HT-29 (cell line): ENCODE data around the gene CBARP. TPM values are rescaled to one million over a fixed set of nuclear protein-coding genes. Genes with fewer than 3 reads are reported as not detected.

Source experiments
- DNase-seq: peaks from one replicate; pipeline ENCODE4 v3.0.0-alpha.2; 2015; ENCODE audit warnings: low spot score
- total RNA-seq: library from RNA; depleted of rRNA; stranded (reverse); fragments of >200 nt; shearing (Covaris generic); gene quantifications from 2 replicates; pipeline ENCODE4 v1.2.3, GENCODE V29; 2014; rRNA removed

CBARP gene
- total RNA-seq = 2.4 and 3.9 TPM in 2 replicates

DNA sequence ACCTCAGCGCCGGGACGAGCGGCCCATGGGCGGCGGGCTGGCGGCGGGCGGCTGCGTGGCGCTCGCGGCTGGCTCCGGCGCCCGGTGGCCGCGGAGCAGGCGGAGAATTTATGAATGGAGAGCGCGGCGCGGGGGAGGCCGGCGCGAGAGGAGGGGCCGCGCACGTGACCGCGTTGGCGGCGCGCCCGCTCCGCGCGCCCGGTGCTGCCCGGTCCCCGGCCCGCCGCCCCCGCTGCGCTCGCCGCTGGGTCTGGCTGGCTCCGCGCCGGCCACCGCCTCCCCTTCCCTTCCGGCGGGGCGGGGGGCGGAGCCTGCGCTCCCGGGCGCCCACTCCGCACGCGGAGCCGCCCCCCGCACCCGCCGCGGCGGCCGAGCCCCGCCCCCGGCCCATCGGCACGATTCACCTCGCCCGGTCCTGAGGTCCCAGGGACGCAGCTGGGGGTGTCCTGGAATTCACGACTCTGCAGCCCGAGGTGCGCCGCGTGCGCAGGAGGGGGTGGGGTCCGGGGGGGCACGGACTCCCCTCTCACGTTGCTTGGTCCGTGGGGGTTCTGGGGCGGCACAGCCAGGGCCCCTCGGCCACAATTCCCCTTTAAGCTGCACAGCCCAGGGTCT lies at the start of gene CBARP:
TSS of gene CBARP (minus strand) at position 252 of the 615 bp plus-strand sequence. CDS start 1,905 bp downstream, outside the sequence.
- peak; percentile 4 for DNase-seq

GRCh38 chr19:1286487-1287353 lies 48.9 kb upstream of the CBARP start:
- no peak for DNase-seq

GRCh38 chr19:1285737-1286360 lies 48.0 kb upstream of the CBARP start, which contains the start of gene EFNA2:
TSS of gene EFNA2 (plus strand) at chr19:1285873. CDS start at chr19:1286169, 296 bp downstream.
- no peak for DNase-seq

DNA sequence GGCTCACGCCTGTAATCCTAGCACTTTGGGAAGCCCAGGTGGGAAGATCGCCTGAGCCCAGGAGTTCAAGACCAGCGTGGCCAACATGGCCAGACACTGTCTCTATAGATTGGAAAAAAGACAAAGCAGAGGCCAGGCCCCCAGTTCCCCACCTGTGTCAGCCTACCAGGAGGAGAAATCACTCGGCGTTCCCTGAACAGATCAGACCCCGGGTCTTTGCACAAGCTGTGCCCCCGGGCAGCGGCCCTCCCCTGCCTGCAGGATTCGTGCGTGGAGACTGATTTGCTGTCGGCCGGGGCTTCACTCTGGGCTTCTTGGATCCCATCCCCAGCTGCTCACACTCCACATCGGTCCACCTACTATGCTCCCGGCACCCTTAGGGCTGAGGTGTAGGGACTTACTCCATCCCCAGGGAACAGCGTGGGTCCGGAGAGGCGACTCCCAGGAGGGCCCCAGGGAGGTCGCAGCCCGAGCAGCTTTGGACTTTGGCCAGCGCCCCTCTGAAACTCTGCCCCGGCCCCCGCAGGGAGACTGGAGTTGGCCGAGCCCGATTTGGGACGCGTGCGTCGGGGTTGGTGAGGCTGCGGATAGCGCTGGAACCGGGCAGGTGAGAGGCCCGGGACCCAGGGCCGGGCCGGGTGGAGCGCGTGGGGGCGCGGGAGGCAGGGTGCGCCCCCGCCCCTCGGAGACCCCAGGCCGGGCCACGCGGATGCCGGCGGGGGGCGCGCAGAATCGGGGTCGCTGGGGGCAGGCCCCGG lies 47.4 kb upstream of the CBARP start:
- DNase-seq = no peak

DNA sequence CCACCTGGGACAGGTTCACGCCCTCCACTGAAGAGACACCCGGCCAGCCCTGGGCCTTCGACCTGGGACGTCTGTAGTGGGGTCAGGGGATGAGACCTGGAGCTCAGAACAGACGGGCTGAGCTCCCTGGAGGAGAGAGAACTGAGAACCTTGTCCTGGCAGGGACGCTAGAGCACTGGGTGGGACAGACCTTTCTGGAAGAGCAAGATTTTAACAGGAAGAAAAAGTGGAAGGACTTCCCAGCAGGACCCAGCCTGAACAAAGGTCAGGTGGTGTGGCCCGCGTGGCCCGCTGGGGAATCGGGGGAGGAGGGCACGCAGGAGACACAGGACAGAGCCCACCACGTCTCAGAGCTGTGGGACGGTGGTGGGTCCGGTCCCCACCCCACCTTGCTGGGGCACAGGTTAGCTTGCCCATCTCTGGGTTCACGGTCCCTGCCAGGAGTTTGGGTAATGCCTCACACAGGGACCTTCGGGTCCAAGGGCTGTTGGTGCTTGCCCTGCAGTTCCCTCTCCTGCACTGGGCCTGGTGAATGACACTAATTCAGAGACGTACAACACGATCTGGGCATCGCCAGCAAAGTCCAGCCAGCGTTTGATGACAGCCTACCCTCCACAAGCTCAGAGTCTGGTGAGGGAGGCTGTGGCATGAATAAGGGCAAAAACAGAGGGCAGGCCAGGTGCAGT lies 46.6 kb upstream of the CBARP start:
- peak; percentile 81 for DNase-seq

DNA sequence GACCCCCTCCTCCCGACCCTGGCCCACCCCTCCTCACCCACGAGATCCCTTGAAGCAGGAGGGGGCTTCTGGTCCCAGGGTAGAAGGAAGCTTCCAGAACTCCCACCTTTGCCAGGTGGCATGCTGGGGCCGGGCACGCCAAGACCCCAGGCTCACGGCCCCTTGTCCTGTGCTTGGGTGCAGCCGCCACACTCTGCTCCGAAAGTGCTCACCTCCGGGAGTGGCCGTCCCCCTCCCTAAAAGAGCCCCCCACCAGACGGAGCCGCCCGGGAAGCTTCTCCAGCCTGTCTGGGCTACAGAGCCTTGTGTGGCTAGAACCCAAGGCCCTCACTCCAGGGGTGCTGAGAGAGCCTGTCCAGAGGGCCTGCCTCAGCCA lies 46.1 kb upstream of the CBARP start:
- no peak for DNase-seq

- no peak for DNase-seq
Observed at GRCh38 chr19:1283207-1283916, 45.6 kb upstream of the CBARP start.

DNA sequence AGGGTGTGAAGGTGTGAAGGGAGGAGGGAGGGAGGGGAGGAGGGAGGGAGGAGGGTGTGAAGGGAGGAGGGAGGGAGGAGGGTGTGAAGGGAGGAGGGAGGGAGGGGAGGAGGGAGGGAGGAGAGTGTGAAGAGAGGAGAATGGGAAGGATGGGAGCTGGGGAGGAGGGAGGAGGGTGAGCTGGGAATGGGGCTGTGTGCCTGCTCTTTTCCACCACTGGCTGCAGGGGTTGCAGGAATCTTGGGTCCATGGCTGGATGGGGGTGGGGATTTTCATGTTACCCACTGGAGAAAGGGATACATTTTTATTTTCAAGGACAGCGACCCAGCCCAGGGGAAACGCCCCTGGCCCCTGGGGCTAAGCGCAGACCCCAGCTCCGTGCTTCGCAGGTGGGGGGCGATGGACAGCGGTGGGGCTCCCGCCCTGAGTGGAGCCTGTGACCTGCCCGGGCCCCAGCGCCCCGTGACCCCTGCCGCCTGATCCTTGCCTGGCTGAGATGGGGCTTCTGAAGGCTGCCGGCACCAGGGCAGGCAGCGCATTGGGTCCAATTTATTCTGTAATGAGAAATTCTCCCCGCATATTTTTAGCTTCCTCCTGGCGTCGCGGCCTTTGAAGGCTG lies 44.9 kb upstream of the CBARP start:
- DNase-seq = no peak

DNA sequence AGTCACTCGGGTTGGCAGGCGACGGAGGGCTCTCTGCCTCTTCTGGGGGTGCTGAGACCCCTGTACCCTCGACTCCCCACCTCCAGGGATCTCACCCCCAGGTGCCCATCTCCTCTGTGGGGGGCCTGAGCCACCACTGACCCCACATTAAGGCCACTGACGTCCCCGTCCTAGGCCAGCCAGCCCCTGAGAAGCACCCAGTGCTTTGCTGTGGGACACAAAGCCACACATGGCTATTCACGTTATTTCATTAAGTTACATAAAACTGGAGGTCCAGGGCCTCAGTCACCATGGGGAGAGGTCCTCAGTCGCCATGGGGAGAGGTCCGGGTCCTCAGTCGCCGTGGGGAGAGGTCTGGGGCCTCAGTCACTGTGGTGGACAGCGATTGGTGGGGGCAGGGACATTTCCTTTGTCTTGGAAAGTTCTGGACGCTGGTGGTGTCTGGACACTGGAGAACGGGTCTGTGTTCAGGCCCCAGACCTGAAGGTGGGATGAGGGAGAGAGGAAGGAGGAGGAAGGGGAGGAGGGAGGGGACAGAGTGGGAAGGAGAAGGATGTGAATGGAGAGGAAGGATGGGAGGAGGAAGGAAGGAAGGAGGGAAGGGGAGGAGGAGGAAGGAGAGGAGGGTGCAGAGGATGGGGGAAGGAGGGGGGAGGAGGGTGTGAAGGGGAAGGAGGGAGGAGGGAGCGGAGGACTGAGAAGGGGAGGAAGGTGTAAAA lies 43.9 kb upstream of the CBARP start:
- DNase-seq = no peak

- no peak for DNase-seq
Observed at GRCh38 chr19:1280636-1281568, 43.1 kb upstream of the CBARP start.

DNA sequence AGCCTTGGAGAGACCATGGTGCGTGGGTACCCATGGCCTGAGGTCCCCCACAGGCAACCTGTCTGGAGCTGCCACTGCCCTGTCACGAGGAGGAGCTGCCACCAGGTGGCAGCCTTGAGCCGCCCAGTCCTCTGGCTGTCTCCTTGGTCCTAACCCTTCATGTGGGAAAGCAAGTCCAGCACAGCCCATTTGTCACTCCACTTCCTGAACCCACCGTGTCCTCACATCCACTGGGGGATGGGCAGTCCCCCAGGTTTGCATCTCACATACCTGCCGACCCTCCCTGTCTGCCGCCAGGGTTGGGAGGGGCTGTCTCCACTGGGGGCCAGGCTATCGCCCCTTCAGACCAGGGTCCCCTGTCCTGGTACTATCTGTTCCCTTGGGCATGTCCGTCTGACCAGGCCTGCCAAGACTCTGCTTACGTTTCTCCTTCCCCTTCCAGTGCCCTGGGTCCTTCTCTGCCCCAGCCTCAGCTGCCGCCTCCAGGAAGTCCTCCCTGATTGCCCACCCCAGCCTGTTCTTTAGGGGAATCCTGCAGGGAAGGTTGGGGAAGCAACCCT lies 42.1 kb upstream of the CBARP start:
- peak; percentile 91 for DNase-seq

DNA sequence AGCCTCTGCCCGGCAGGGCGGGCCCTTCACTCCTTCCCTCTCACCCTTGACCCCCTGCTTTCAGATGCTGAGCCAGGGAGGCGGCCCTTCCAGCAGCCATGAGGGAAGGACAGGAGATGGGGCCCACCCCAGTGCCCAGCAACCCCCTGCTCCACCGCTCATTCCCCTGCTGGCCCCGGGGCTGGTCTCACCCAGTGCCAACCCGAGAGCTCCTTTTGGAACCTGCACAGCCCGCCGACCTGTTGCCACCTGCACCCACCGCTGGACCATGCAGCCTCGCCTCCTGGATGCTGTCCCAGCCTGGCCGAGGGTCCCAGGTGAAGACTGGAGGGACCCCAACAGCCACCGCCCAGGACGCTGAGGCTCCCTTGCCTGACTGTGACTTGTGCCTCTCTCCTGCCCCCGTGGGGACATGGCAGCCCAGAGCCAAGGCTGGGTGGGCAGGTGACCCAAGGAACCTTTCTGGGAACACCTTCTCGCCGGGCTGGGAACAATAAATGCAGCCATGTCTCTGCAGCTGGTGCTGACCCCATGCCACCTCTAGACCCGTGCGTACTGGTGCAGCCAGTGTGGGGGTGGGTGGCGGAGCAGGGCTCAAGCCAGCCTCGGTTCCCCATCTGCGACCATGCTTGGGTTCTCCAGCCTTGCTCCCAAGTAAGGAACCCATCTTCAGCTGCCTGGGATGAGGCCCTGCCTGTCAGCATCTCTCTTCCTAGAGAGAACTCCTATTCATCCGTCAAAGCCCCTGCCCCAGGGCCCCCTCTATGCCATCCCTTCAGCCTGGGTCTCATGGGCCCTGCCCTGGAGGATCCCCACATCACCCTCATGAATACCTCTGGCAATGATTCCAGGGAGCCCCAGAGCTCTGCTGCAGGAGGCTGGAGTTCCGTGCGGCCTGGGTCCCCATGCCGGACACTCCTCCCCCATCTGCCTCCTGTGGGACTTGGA lies 41.2 kb upstream of the CBARP start:
- no peak for DNase-seq

DNA sequence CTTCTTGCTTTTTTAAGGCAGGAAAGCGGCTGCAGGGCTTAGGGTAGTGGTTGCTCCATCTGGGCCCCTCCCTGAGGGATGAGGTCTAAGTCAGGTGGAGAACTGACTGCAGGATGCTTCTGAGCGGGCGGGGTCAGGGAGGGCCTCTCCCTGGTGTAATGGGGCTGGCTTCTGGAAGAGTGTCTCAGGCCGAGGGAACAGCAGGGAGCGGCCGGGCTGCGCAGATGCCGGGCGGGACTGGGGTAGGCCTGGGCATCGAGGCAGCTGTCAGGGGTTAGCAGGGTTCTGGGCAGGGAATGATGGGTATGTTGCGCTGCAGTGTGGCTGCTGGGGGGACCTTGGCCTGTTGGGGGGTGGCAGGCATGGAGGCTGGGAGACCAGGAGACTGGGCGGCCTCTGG lies 40.3 kb upstream of the CBARP start:
- no peak for DNase-seq

GRCh38 chr19:1277061-1277460 lies 39.3 kb upstream of the CBARP start:
- no peak for DNase-seq

DNA sequence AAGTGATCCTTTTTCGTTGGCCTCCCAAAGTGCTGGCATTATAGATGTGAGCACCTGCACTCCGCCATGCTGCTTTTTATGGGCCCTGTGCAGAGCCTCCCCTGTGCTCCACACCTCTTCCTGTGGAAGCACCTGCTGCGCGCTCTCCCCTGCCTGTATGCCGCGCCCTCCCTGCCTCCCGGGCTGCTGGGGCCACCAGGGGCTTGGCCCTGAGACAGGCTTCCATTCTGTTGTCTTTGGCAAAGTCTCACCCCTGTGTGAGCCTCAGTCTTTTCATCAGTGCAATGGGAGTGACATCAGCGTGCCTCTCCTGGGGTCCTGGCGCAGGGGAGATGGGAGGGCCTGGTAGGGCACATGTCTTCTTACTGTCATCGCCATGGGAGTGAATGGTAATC lies 38.8 kb upstream of the CBARP start:
- DNase-seq = no peak

DNA sequence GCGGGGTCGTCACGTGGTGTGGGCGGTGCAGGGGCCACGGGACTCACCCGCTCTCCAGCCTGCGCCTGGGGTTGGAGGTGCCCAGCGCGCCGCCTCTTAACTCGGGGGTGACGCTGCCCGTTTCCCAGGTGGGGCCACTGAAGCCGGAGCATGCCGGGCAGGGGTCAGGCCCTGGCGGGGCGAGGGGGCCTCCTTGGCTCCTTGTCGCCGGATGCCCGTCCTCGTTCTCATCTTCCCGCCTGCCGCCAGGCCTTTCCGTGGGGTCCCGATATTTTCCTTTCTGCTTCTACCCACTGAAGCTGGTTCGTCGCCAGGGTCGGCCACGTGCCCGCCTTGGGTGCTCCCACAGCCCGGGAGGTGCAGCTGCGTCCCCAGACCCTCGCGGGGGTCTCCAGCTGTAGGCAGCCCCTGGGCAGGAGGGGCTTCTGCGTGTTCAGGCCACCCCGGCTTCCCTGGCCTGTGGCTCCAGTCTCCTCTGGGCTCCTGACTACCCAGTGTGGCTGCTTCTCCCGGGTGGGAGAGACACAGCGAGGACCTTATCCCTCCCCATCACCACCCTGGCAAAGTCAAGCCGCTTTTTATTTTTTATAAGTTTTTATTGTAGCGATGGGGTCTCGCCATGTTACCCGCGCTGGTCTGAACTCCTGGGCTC lies 38.3 kb upstream of the CBARP start:
- no peak for DNase-seq
